NCI-H1436 (cell line): ENCODE measurements around the gene TRIM39.
"Not testable (repeated sequence)": the region's sequence is repeated elsewhere in the genome, so short reads cannot be mapped to it uniquely, and the experiment has no call there.

Experiments
- DNase-seq: peaks from one replicate; lab custom pipeline; 2025; lab: John Stamatoyannopoulos, UW

The TRIM39 gene

DNA sequence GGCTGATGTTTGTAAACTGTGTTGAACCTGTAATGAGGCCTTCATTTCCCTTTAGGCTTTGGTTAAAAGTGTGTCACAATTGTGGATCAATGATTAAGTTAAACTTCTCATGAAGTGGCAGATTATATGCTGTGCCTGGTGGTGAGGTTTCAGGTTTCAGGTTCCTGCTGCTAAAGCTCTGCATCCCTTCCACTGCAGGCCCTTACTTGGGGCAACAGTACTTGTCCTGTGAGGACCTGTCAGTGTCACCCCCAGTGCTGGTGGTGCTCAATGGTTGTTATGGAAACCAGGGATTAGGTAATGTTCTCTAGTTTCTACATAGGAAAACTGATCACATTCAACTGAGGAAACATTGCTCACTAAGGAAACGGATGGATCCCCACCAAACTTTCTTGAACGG is 36.7 kb downstream of the TRIM39 start:
- no peak for DNase-seq

DNA sequence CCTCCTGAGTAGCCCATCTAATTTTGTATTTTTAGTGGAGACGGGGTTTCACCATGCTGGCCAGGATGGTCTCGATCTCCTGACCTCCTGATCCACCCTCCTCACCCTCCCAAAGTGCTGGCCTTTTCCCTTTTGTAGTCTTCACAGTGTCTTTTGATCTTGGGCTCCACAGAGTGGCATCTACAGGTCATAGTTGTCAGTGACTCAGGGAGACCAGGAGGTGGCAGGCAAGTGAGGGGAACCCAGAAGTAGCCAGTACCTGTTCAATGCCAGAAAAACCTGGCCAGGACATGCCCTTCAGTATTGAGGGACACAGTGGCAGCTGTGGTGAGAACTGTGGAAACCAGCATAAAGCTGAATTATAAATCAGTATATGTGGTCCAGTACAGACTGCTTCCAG is 37.9 kb downstream of the TRIM39 start:
- no peak for DNase-seq

DNA sequence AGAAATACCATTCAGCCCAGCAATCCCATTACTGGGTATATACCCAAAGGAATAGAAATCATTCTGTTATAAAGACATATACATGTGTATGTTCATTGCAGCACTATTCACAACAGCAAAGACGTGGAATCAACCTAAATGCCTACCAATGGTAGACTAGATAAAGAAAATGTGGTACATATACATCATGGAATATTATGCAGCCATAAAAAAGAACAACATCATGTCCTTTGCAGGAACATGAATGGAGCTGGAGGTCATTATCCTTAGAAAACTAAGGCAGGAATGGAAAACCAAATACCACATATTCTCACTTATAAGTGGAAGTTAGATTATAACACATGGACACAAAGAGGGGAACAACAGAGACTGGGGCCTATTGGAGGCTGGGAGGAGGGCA is 42.6 kb downstream of the TRIM39 start:
- DNase-seq: not testable (repeated sequence)

DNA sequence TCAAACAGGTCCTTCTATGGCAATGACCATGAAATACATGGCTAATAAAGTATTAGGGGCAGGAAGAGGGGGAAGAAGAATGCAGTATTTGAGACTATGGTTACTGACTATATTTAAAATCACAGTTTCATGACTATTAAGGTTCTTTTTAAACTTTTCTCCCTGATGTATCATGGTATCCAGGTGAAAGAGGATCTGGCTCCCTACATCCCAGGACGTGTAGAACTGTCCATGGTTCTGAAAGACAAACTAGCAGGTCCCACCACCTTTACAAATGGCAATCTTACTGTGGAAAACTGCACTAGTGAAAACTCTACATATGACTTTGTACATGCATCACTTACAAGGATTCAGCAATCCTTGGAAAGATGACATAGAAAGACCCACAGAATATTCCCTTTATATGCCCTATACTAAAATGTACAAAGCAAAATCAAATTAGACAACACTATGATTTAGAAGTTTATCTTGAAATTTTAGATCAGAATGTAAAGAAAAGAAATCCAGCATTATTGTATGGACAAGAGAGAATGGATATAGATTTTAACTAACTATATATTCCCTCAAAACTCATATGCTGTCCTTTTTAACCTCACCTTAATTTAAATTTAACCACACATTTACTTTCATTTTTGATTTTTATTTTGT is 51.7 kb downstream of the TRIM39 start:
- no peak for DNase-seq

DNA sequence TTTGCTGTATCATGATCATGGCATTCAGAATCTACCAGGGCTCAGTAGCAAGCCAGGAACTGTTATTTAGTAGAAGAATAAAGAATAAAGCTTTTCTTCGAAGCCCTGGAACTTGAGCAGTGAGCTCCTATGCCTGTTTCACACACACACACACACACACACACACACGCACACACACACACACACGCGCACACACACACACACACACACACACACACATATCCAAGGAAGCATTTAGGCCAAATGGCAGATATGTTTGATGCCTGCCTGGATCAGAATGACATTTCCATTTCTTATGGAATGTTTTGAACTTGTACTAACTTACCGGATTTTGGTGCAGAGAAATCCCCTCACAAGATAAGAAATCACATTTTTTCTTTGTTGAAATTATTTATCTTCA is 53.7 kb downstream of the TRIM39 start:
- no peak for DNase-seq

DNA sequence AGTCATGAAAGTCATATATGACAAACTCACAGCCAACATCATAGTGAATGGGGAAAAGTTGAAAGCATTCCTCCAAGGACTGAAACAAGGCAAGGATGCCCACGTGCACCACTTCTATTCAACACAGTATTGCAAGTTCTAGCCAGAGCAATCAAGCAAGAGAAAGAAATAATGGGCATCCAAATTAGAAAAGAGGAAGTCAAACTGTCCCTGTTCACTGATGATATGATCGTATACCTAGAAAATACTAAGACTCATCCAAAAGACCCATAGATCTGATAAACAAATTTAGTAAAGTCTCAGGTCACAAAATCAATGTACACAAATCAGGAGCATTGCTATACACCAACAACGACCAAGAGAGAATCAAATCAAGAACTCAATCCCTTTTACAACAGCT is 59.4 kb downstream of the TRIM39 start:
- no peak for DNase-seq

DNA sequence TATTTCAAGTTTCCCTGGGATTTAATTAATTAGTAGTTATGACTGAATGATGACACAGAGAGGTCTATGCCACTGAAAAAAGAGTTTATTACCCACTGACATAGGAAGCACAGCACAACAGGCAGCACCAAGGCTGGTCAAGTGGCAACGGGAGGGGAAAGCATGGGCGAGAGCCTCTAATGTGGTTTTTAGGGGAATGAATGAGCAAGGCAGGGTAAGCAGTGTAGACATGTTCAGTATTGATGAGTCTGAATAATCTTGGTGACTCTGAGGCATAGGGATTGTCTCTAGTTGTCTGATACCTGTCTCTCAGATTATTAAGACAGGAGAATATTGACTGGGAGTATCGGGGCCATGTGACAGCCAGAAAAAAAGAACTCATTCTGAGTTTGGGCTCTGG is 64.5 kb downstream of the TRIM39 start:
- DNase-seq: no peak
